ENCODE results near the gene CPNE5.

CPNE5 gene

GRCh38 chr6:36837022-36837339 is 2.3 kb downstream of the CPNE5 start:
- no peaks in the 10 kb centered on the region for H3K36me3 ChIP-seq (ENCODE audit: control insufficient read depth in 4 of 4, insufficient read depth in 4 of 4, low read length in 3 of 4)
- peaks cover 0 to 46% (median 18%) of the 10 kb centered on the region in 5 experiments for H3K27me3 ChIP-seq (replicated peaks in 2 of 5; ENCODE audit: control insufficient read depth in 4 of 5, insufficient read depth in 5 of 5, low read length in 4 of 5)
- no peaks in the 10 kb centered on the region for H3K9me3 ChIP-seq (ENCODE audit: control extremely low read depth in 1 of 5, control insufficient read depth in 4 of 5, insufficient read depth in 2 of 5, low read depth in 1 of 5, low read length in 4 of 5)
- CTCF ChIA-PET, result interaction anchor here (1.3 to 14.0 kb wide), 3 partner anchors 10 to 71 kb away, joined by 4 to 128 read pairs (median 5); no protein-coding TSS in a partner anchor
- no peak overlapping the region for H3K4me3 ChIP-seq (ENCODE audit: control insufficient read depth in 1 of 7, extremely low read depth in 1 of 7, insufficient read depth in 4 of 7, low read depth in 2 of 7, low read length in 6 of 7)
- POLR2A ChIA-PET, result interaction anchor here (1.3 kb wide), 1 partner anchor 12 kb away, joined by 3 read pairs; no protein-coding TSS in a partner anchor
- peaks cover 0 to 22% (median 20%) of the 10 kb centered on the region in 4 experiments for H3K4me1 ChIP-seq (ENCODE audit: control extremely low read depth in 1 of 4, control insufficient read depth in 4 of 4, insufficient read depth in 4 of 4, low read length in 3 of 4)
- WGBS (ENCODE audit: insufficient coverage), result 100% methylated on average over 2 of the region's 2 CpGs
- H3K27ac ChIP-seq (ENCODE audit: insufficient read depth in 1 of 2, low read depth in 1 of 2, low read length in 2 of 2, poor library complexity in 1 of 2, severe bottlenecking in 2 of 2), result no peak overlapping the region
- DNase-seq, result no peak

GRCh38 chr6:36836111-36837021 is 2.9 kb downstream of the CPNE5 start:
- H3K4me3 ChIP-seq (ENCODE audit: control insufficient read depth in 1 of 7, extremely low read depth in 1 of 7, insufficient read depth in 4 of 7, low read depth in 2 of 7, low read length in 6 of 7), result no peak overlapping the region
- no peak overlapping the region for H3K27ac ChIP-seq (ENCODE audit: insufficient read depth in 1 of 2, low read depth in 1 of 2, low read length in 2 of 2, poor library complexity in 1 of 2, severe bottlenecking in 2 of 2)
- H3K4me1 ChIP-seq (ENCODE audit: control extremely low read depth in 1 of 4, control insufficient read depth in 4 of 4, insufficient read depth in 4 of 4, low read length in 3 of 4), result peaks cover 0 to 22% (median 20%) of the 10 kb centered on the region in 4 experiments
- CTCF ChIA-PET, result interaction anchor here (0.6 to 14.0 kb wide), 8 partner anchors 10 to 182 kb away, joined by 3 to 128 read pairs (median 4); no protein-coding TSS in a partner anchor
- no peak for DNase-seq
- H3K36me3 ChIP-seq (ENCODE audit: control insufficient read depth in 4 of 4, insufficient read depth in 4 of 4, low read length in 3 of 4), result no peaks in the 10 kb centered on the region
- WGBS (ENCODE audit: insufficient coverage), result 92% methylated on average over 2 of the region's 3 CpGs
- H3K9me3 ChIP-seq (ENCODE audit: control extremely low read depth in 1 of 5, control insufficient read depth in 4 of 5, insufficient read depth in 2 of 5, low read depth in 1 of 5, low read length in 4 of 5), result no peaks in the 10 kb centered on the region
- POLR2A ChIA-PET, result no interaction called here
- H3K27me3 ChIP-seq (replicated peaks in 2 of 5; ENCODE audit: control insufficient read depth in 4 of 5, insufficient read depth in 5 of 5, low read length in 4 of 5), result peaks cover 0 to 44% (median 18%) of the 10 kb centered on the region in 5 experiments

DNA sequence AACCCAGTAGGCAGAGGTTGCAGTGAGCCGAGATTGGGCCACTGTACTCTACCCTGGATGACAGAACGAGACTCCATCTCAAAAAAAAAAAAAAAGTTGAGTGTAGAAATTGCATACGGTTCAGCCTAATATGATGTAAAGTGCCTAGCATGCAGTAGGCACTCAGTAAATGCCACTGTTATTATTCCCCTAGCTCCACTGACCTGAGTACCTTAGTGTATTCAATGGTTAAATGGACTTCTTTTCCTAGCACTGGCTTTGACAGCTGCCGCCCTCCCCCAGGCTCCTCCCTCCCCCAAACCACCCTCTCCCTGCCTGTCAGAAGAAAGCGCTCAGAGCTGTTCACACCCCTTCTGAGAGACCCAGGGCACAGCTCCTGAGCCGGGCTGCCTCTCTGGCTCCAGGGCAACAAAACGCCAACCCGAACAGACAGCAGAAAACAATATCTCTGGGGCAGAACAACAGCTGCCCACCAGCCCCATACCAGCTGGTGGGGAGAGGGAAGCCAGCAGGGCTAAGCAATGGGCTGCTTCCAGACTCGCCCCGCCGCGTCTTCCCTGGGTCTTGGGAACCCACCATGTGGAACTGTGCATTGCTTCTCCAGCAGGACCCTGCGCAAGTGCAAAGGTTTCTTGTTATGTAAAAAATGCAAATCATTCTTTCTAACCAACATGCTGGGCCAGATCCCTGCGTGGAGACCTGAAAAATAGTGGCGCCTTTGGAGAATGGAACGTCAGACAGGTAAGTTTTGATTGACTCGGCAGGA is 4.5 kb downstream of the CPNE5 start:
- WGBS (ENCODE audit: insufficient coverage), result 80% methylated on average over 10 of the region's 17 CpGs
- Histone ChIP-seq H3K36me3 (ENCODE audit: control insufficient read depth in 4 of 4, insufficient read depth in 4 of 4, low read length in 3 of 4) (no peaks in the 10 kb centered on the region), H3K27ac (ENCODE audit: insufficient read depth in 1 of 2, low read depth in 1 of 2, low read length in 2 of 2, poor library complexity in 1 of 2, severe bottlenecking in 2 of 2) (no peak overlapping the region), H3K4me3 (ENCODE audit: control insufficient read depth in 1 of 7, extremely low read depth in 1 of 7, insufficient read depth in 4 of 7, low read depth in 2 of 7, low read length in 6 of 7) (no peak overlapping the region), H3K9me3 (ENCODE audit: control extremely low read depth in 1 of 5, control insufficient read depth in 4 of 5, insufficient read depth in 2 of 5, low read depth in 1 of 5, low read length in 4 of 5) (no peaks in the 10 kb centered on the region), H3K27me3 (replicated peaks in 2 of 5; ENCODE audit: control insufficient read depth in 4 of 5, insufficient read depth in 5 of 5, low read length in 4 of 5) (peaks cover 0 to 28% (median 13%) of the 10 kb centered on the region in 5 experiments), H3K4me1 (ENCODE audit: control extremely low read depth in 1 of 4, control insufficient read depth in 4 of 4, insufficient read depth in 4 of 4, low read length in 3 of 4) (peaks cover 0 to 9% (median 9%) of the 10 kb centered on the region in 4 experiments)
- DNase-seq, result no peak
- ChIA-PET CTCF (interaction anchor here (0.6 to 14.0 kb wide), 6 partner anchors 14 to 183 kb away, joined by 3 to 128 read pairs (median 4); no protein-coding TSS in a partner anchor), POLR2A (no interaction called here)

DNA sequence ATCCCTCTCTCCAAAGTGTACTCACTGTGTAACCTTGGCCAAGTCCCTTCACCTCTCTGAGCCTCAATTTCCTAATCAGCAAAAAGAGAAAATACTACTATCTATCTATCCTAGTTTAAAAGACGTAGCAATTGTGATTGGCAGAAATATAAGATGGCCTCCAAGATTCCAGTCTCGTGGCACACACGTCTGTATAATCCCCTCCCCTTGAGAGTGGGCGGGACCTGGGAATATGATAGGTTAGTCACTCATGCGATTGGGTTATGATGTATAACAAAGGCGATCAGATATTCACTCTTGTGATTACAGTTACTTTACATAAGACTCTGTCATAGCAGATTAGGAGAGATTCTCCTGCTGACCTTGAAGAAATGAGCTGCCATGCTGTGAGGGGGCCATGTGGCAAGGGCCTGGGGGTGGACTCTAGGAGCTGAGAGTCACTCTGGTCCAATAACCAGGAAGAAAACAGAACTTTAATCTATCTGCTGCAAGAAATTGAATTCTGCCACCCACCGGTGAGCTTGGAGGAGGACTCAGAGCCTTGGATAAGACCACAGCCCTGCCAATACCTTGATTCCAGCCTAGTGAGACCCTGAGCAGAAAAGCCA is 6.0 kb downstream of the CPNE5 start:
- H3K36me3 ChIP-seq (ENCODE audit: control insufficient read depth in 4 of 4, insufficient read depth in 4 of 4, low read length in 3 of 4), result no peaks in the 10 kb centered on the region
- ChIA-PET CTCF (interaction anchor here (1.5 to 14.0 kb wide), 2 partner anchors 16 to 63 kb away, joined by 4 to 128 read pairs; no protein-coding TSS in a partner anchor), POLR2A (no interaction called here)
- H3K4me1 ChIP-seq (ENCODE audit: control extremely low read depth in 1 of 4, control insufficient read depth in 4 of 4, insufficient read depth in 4 of 4, low read length in 3 of 4), result peaks cover 2 to 8% (median 8%) of the 10 kb centered on the region in 4 experiments
- no peak overlapping the region for H3K27ac ChIP-seq (ENCODE audit: insufficient read depth in 1 of 2, low read depth in 1 of 2, low read length in 2 of 2, poor library complexity in 1 of 2, severe bottlenecking in 2 of 2)
- H3K4me3 ChIP-seq (ENCODE audit: control insufficient read depth in 1 of 7, extremely low read depth in 1 of 7, insufficient read depth in 4 of 7, low read depth in 2 of 7, low read length in 6 of 7), result no peak overlapping the region
- peaks cover 0 to 15% (median 8%) of the 10 kb centered on the region in 5 experiments for H3K27me3 ChIP-seq (replicated peaks in 2 of 5; ENCODE audit: control insufficient read depth in 4 of 5, insufficient read depth in 5 of 5, low read length in 4 of 5)
- no peak for DNase-seq
- H3K9me3 ChIP-seq (ENCODE audit: control extremely low read depth in 1 of 5, control insufficient read depth in 4 of 5, insufficient read depth in 2 of 5, low read depth in 1 of 5, low read length in 4 of 5), result no peaks in the 10 kb centered on the region
- 100% methylated on average over 1 of the region's 7 CpGs for WGBS (ENCODE audit: insufficient coverage)

GRCh38 chr6:36832313-36832712 is 6.9 kb downstream of the CPNE5 start:
- no peak overlapping the region for H3K4me3 ChIP-seq (ENCODE audit: control insufficient read depth in 1 of 7, extremely low read depth in 1 of 7, insufficient read depth in 4 of 7, low read depth in 2 of 7, low read length in 6 of 7)
- peaks cover 0 to 5% (median 3%) of the 10 kb centered on the region in 5 experiments for H3K27me3 ChIP-seq (replicated peaks in 2 of 5; ENCODE audit: control insufficient read depth in 4 of 5, insufficient read depth in 5 of 5, low read length in 4 of 5)
- ChIA-PET POLR2A (no interaction called here), CTCF (interaction anchor here (1.5 to 14.0 kb wide), 2 partner anchors 16 to 62 kb away, joined by 4 to 128 read pairs; no protein-coding TSS in a partner anchor)
- H3K27ac ChIP-seq (ENCODE audit: insufficient read depth in 1 of 2, low read depth in 1 of 2, low read length in 2 of 2, poor library complexity in 1 of 2, severe bottlenecking in 2 of 2), result no peak overlapping the region
- H3K4me1 ChIP-seq (ENCODE audit: control extremely low read depth in 1 of 4, control insufficient read depth in 4 of 4, insufficient read depth in 4 of 4, low read length in 3 of 4), result peaks cover 2 to 18% (median 18%) of the 10 kb centered on the region in 4 experiments
- H3K9me3 ChIP-seq (ENCODE audit: control extremely low read depth in 1 of 5, control insufficient read depth in 4 of 5, insufficient read depth in 2 of 5, low read depth in 1 of 5, low read length in 4 of 5), result no peaks in the 10 kb centered on the region
- H3K36me3 ChIP-seq (ENCODE audit: control insufficient read depth in 4 of 4, insufficient read depth in 4 of 4, low read length in 3 of 4), result no peaks in the 10 kb centered on the region
- 100% methylated on average over 1 of the region's 5 CpGs for WGBS (ENCODE audit: insufficient coverage)
- no peak for DNase-seq

GRCh38 chr6:36830577-36830976 is 8.7 kb downstream of the CPNE5 start:
- no peak overlapping the region for H3K27ac ChIP-seq (ENCODE audit: insufficient read depth in 1 of 2, low read depth in 1 of 2, low read length in 2 of 2, poor library complexity in 1 of 2, severe bottlenecking in 2 of 2)
- H3K36me3 ChIP-seq (ENCODE audit: control insufficient read depth in 4 of 4, insufficient read depth in 4 of 4, low read length in 3 of 4), result no peaks in the 10 kb centered on the region
- no peaks in the 10 kb centered on the region for H3K27me3 ChIP-seq (replicated peaks in 2 of 5; ENCODE audit: control insufficient read depth in 4 of 5, insufficient read depth in 5 of 5, low read length in 4 of 5)
- ChIA-PET CTCF (interaction anchor here (1.2 to 14.0 kb wide), 3 partner anchors 10 to 50 kb away, joined by 3 to 128 read pairs (median 4); no protein-coding TSS in a partner anchor), POLR2A (no interaction called here)
- no peak for DNase-seq
- no peak overlapping the region for H3K4me3 ChIP-seq (ENCODE audit: control insufficient read depth in 1 of 7, extremely low read depth in 1 of 7, insufficient read depth in 4 of 7, low read depth in 2 of 7, low read length in 6 of 7)
- H3K4me1 ChIP-seq (ENCODE audit: control extremely low read depth in 1 of 4, control insufficient read depth in 4 of 4, insufficient read depth in 4 of 4, low read length in 3 of 4), result peaks cover 2 to 30% (median 24%) of the 10 kb centered on the region in 4 experiments
- 100% methylated on average over 2 of the region's 2 CpGs for WGBS (ENCODE audit: insufficient coverage)
- H3K9me3 ChIP-seq (ENCODE audit: control extremely low read depth in 1 of 5, control insufficient read depth in 4 of 5, insufficient read depth in 2 of 5, low read depth in 1 of 5, low read length in 4 of 5), result no peaks in the 10 kb centered on the region
